B cell (primary cell): ENCODE data around the gene CDK18.

Experiments
- EZH2 ChIP-seq: IDR thresholded peaks from 2 replicates; pipeline ENCODE4 v1.6.1; 2012; ENCODE audit warnings: borderline replicate concordance, low read depth, mild to moderate bottlenecking, moderate library complexity, low read length; ENCODE audit not compliant: insufficient read depth, poor library complexity, severe bottlenecking
- TF ChIP-seq, protein P1 (sequence below): fragments of 200-600 bp; IDR thresholded peaks from one replicate; pipeline ENCODE4 v1.8.0; 2022; ENCODE audit warnings: antibody characterized with exemption, mild to moderate bottlenecking

DNA sequence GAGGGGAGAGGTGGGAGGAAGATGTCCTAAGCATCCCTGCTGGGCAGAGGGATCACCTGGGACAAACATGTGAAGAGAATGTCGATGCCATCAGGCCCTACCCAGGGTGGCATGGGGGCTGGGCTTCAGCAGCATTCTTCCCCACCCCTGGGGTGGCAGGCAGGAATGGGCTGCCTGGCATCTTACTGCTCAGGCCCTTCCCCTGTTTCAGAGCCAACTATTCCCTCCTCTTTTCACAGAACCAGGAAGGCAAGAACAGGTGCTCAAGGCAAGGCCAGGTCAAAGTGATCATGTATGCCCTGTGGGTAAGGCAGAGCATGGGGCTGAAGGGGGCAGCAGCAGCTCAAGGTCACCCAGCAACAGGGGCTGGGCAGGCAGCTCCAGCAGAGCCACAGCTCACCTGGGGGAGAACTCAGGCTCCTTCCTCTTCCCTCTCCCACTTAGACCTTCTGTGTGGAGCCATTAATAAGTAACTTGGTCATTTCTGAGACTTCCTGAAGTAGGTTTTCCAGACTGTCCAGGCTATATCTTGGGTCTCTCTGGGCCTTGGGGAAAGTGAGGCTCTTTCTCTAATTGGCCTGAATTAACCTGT is 70.9 kb downstream of the CDK18 start:
- TF ChIP-seq, protein P1, sequence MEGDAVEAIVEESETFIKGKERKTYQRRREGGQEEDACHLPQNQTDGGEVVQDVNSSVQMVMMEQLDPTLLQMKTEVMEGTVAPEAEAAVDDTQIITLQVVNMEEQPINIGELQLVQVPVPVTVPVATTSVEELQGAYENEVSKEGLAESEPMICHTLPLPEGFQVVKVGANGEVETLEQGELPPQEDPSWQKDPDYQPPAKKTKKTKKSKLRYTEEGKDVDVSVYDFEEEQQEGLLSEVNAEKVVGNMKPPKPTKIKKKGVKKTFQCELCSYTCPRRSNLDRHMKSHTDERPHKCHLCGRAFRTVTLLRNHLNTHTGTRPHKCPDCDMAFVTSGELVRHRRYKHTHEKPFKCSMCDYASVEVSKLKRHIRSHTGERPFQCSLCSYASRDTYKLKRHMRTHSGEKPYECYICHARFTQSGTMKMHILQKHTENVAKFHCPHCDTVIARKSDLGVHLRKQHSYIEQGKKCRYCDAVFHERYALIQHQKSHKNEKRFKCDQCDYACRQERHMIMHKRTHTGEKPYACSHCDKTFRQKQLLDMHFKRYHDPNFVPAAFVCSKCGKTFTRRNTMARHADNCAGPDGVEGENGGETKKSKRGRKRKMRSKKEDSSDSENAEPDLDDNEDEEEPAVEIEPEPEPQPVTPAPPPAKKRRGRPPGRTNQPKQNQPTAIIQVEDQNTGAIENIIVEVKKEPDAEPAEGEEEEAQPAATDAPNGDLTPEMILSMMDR: no peak
- no peak for TF ChIP-seq EZH2
